Activated CD4-positive, alpha-beta T cell treated with anti-CD3 and anti-CD28 coated beads, Interleukin-10, Interleukin-2, amounts not matched to agents 100 ng/mL and 50 ng/mL, durations not matched to agents 16 hours and 8 hours (primary cell): ENCODE measurements around the gene ALPG.

ENCODE experiments used
- DNase-seq: peaks from one replicate; pipeline ENCODE4 v3.0.0-alpha.2; 2020

ALPG gene

GRCh38 chr2:232460171-232460570, 53.5 kb downstream of the ALPG start:
- DNase-seq: no peak
